Neutrophil (primary cell): Measurements from ENCODE around the gene MAOB.

Experiments
- H3K27ac ChIP-seq: fragments of 200-600 bp; sonication (generic); 2 replicates; pipeline ENCODE4 v1.5.1; 2016; ENCODE audit warnings: mild to moderate bottlenecking, moderate library complexity
- H3K27me3 ChIP-seq: fragments of 200-600 bp; sonication (generic); 2 replicates; pipeline ENCODE4 v1.6.0; 2016; ENCODE audit warnings: mild to moderate bottlenecking
- H3K36me3 ChIP-seq: fragments of 200-600 bp; sonication (generic); 2 replicates; pipeline ENCODE4 v1.5.1; 2017
- H3K4me1 ChIP-seq, 2 experiments: fragments of 200-600 bp in 1 of 2; sonication (generic) in 1 of 2; 1 replicate in 1 of 2; 2 replicates in 1 of 2; pipeline versions ENCODE4 v1.5.1 to v1.6.1; 2013 to 2016; ENCODE audit warnings: low read depth in 1 of 2, low read length in 1 of 2, mild to moderate bottlenecking in 1 of 2, moderate library complexity in 1 of 2; ENCODE audit not compliant: control insufficient read depth in 1 of 2, insufficient read depth in 1 of 2
- H3K4me3 ChIP-seq, 2 experiments: fragments of 200-600 bp in 1 of 2; sonication (generic) in 1 of 2; 1 replicate in 1 of 2; 2 replicates in 1 of 2; pipeline ENCODE4 v1.5.1; 2013 to 2016; ENCODE audit warnings: low read depth in 1 of 2, low read length in 1 of 2, mild to moderate bottlenecking in 1 of 2, moderate library complexity in 1 of 2
- H3K9me3 ChIP-seq: fragments of 200-600 bp; sonication (generic); 2 replicates; pipeline ENCODE4 v1.5.1; 2016
- CTCF ChIP-seq: fragments of 200-600 bp; sonication (generic); IDR thresholded peaks from 2 replicates; pipeline ENCODE4 v1.5.1; 2016; ENCODE audit warnings: antibody characterized with exemption

MAOB gene

GRCh38 chrX:43898406-43899035, 16.3 kb upstream of the MAOB start:
- Histone ChIP-seq H3K27ac (no peak overlapping the region), H3K4me3 (no peak overlapping the region), H3K9me3 (no peaks in the 10 kb centered on the region), H3K27me3 (no peaks in the 10 kb centered on the region), H3K4me1 (no peaks in the 10 kb centered on the region), H3K36me3 (no peaks in the 10 kb centered on the region)
- TF ChIP-seq CTCF: no peak

- Histone ChIP-seq H3K27me3 (no peaks in the 10 kb centered on the region), H3K9me3 (no peaks in the 10 kb centered on the region), H3K4me1 (peaks cover 5 to 6% of the 10 kb centered on the region in 2 experiments), H3K36me3 (no peaks in the 10 kb centered on the region), H3K27ac (no peak overlapping the region), H3K4me3 (no peak overlapping the region)
- no peak for TF ChIP-seq CTCF
Observed at GRCh38 chrX:43897290-43897689, 15.0 kb upstream of the MAOB start.

- Histone ChIP-seq H3K4me3 (no peak overlapping the region), H3K27ac (no peak overlapping the region), H3K4me1 (peaks cover 5 to 7% of the 10 kb centered on the region in 2 experiments), H3K9me3 (no peaks in the 10 kb centered on the region), H3K36me3 (no peaks in the 10 kb centered on the region), H3K27me3 (no peaks in the 10 kb centered on the region)
- TF ChIP-seq CTCF: no peak
Observed at GRCh38 chrX:43892336-43892870, 10.2 kb upstream of the MAOB start.

GRCh38 chrX:43885617-43886016, 3.4 kb upstream of the MAOB start:
- H3K9me3 ChIP-seq: no peaks in the 10 kb centered on the region
- H3K36me3 ChIP-seq: no peaks in the 10 kb centered on the region
- no peaks in the 10 kb centered on the region for H3K4me1 ChIP-seq
- TF ChIP-seq CTCF: no peak
- no peak overlapping the region for H3K27ac ChIP-seq
- no peak overlapping the region for H3K4me3 ChIP-seq
- peaks cover 33% of the 10 kb centered on the region for H3K27me3 ChIP-seq

- no peak overlapping the region for H3K4me3 ChIP-seq
- H3K27ac ChIP-seq: no peak overlapping the region
- peaks cover 33% of the 10 kb centered on the region for H3K27me3 ChIP-seq
- no peak for TF ChIP-seq CTCF
- no peaks in the 10 kb centered on the region for H3K4me1 ChIP-seq
- H3K36me3 ChIP-seq: no peaks in the 10 kb centered on the region
- no peaks in the 10 kb centered on the region for H3K9me3 ChIP-seq
Observed at GRCh38 chrX:43881410-43882293, 598 bp downstream of the MAOB start.
